H9 (cell line): ENCODE data around the gene RGS13. TPM values are rescaled to one million over a fixed set of nuclear protein-coding genes. Genes with fewer than 3 reads are reported as not detected.

ENCODE experiments used
- DNase-seq: peaks from one replicate; pipeline ENCODE4 v3.0.0-alpha.2; 2017
- H2AFZ ChIP-seq: one replicate; pipeline ENCODE4 v1.6.1; 2013; ENCODE audit warnings: mild to moderate bottlenecking, low read length, control low read depth, moderate library complexity
- H2AK5ac ChIP-seq: 2 replicates; pipeline ENCODE4 v1.6.1; 2013; ENCODE audit warnings: low read length, control low read depth, mixed read lengths; ENCODE audit not compliant: insufficient read length
- H2BK120ac ChIP-seq: one replicate; pipeline ENCODE4 v1.6.1; 2013; ENCODE audit warnings: low read depth, mild to moderate bottlenecking, low read length, control low read depth, inconsistent platforms; ENCODE audit not compliant: poor library complexity, severe bottlenecking
- H2BK12ac ChIP-seq: 2 replicates; pipeline ENCODE4 v1.6.1; 2013; ENCODE audit warnings: low read length, control low read depth, mixed read lengths, low read depth; ENCODE audit not compliant: insufficient read length
- H2BK15ac ChIP-seq: 2 replicates; pipeline ENCODE4 v1.6.1; 2013; ENCODE audit warnings: low read depth, low read length, control low read depth
- H2BK20ac ChIP-seq: one replicate; pipeline ENCODE4 v1.6.1; 2013; ENCODE audit warnings: low read depth, mild to moderate bottlenecking, low read length, control low read depth, inconsistent platforms; ENCODE audit not compliant: poor library complexity, severe bottlenecking
- H2BK5ac ChIP-seq: 2 replicates; pipeline ENCODE4 v1.6.1; 2013; ENCODE audit warnings: low read length, control low read depth, mixed read lengths; ENCODE audit not compliant: insufficient read length
- H3K14ac ChIP-seq: 2 replicates; pipeline ENCODE4 v1.6.1; 2013; ENCODE audit warnings: low read length, control low read depth; ENCODE audit not compliant: insufficient read depth
- H3K18ac ChIP-seq: 2 replicates; pipeline ENCODE4 v1.6.1; 2013; ENCODE audit warnings: low read depth, mild to moderate bottlenecking, mixed read lengths, low read length, control low read depth; ENCODE audit not compliant: insufficient read length
- H3K23ac ChIP-seq: 2 replicates; pipeline ENCODE4 v1.6.1; 2013; ENCODE audit warnings: low read length, control low read depth, mixed read lengths, low read depth; ENCODE audit not compliant: insufficient read length
- H3K23me2 ChIP-seq: 2 replicates; pipeline ENCODE4 v1.6.1; 2013; ENCODE audit warnings: low read depth, mild to moderate bottlenecking, mixed read lengths, low read length, control low read depth; ENCODE audit not compliant: insufficient read length, poor library complexity, severe bottlenecking
- H3K27ac ChIP-seq: 2 replicates; pipeline ENCODE4 v1.5.1; 2013; ENCODE audit warnings: low read length, control low read depth, mixed read lengths, low read depth; ENCODE audit not compliant: insufficient read length
- H3K27me3 ChIP-seq: 2 replicates; pipeline ENCODE4 v1.6.1; 2013; ENCODE audit warnings: low read length, control low read depth, inconsistent platforms; ENCODE audit not compliant: insufficient read depth
- H3K4ac ChIP-seq: 2 replicates; pipeline ENCODE4 v1.6.1; 2013; ENCODE audit warnings: low read depth, mild to moderate bottlenecking, control low read depth, inconsistent platforms, low read length, moderate library complexity
- H3K4me1 ChIP-seq: 2 replicates; pipeline ENCODE4 v1.6.1; 2013; ENCODE audit warnings: low read length, control low read depth, inconsistent platforms; ENCODE audit not compliant: insufficient read depth
- H3K4me2 ChIP-seq: 2 replicates; pipeline ENCODE4 v1.6.1; 2013; ENCODE audit warnings: low read length, control low read depth, mixed read lengths; ENCODE audit not compliant: insufficient read length, insufficient read depth
- H3K56ac ChIP-seq: 2 replicates; pipeline ENCODE4 v1.6.1; 2013; ENCODE audit warnings: low read depth, mild to moderate bottlenecking, mixed read lengths, low read length, control low read depth; ENCODE audit not compliant: insufficient read length
- H3K79me1 ChIP-seq: 2 replicates; pipeline ENCODE4 v1.6.1; 2013; ENCODE audit warnings: low read depth, mild to moderate bottlenecking, moderate library complexity, low read length, control low read depth, inconsistent platforms; ENCODE audit not compliant: insufficient read depth, poor library complexity, severe bottlenecking
- H3K79me2 ChIP-seq: 2 replicates; pipeline ENCODE4 v1.6.1; 2013; ENCODE audit warnings: low read length, control low read depth, inconsistent platforms; ENCODE audit not compliant: insufficient read depth
- H3K9ac ChIP-seq: 2 replicates; pipeline ENCODE4 v1.6.1; 2013; ENCODE audit warnings: low read length, control low read depth, mixed read lengths; ENCODE audit not compliant: insufficient read length; ENCODE audit errors: extremely low read depth
- H3K9me3 ChIP-seq: one replicate; pipeline ENCODE4 v1.6.1; 2013; ENCODE audit warnings: low read depth, low read length, inconsistent platforms; ENCODE audit not compliant: control insufficient read depth
- H3T11ph ChIP-seq: one replicate; pipeline ENCODE4 v1.6.1; 2013; ENCODE audit warnings: mild to moderate bottlenecking, low read length, control low read depth, inconsistent platforms
- H4K20me1 ChIP-seq: one replicate; pipeline ENCODE4 v1.6.1; 2013; ENCODE audit not compliant: control insufficient read depth, insufficient read length, insufficient read depth
- H4K5ac ChIP-seq: 2 replicates; pipeline ENCODE4 v1.6.1; 2013; ENCODE audit warnings: low read depth, mild to moderate bottlenecking, mixed read lengths, low read length, control low read depth; ENCODE audit not compliant: insufficient read length
- H4K8ac ChIP-seq: replicated peaks from 2 replicates; pipeline ENCODE4 v1.6.1; 2013; ENCODE audit warnings: low read length, control low read depth, mixed read lengths, low read depth; ENCODE audit not compliant: insufficient read length
- H4K91ac ChIP-seq: 2 replicates; pipeline ENCODE4 v1.6.1; 2013; ENCODE audit warnings: low read depth, mild to moderate bottlenecking, moderate library complexity, mixed read lengths, low read length, control low read depth; ENCODE audit not compliant: insufficient read length
- H3K27ac Mint-ChIP-seq, 3 experiments: 2 replicates in 2 of 3; 3 replicates in 1 of 3; pipeline ENCODE4 v1.8.0; 2020 to 2021; ENCODE audit warnings: mixed read lengths in 3 of 3, mild to moderate bottlenecking in 1 of 3, moderate library complexity in 1 of 3
- H3K27me3 Mint-ChIP-seq: 2 replicates; pipeline ENCODE4 v1.8.0; 2021; ENCODE audit warnings: low read depth, mild to moderate bottlenecking, moderate library complexity, mixed read lengths
- H3K36me3 Mint-ChIP-seq, 3 experiments: 2 replicates in 2 of 3; 3 replicates in 1 of 3; pipeline ENCODE4 v1.8.0; 2020 to 2021; ENCODE audit warnings: low read depth in 3 of 3, mixed read lengths in 3 of 3; ENCODE audit not compliant: insufficient read depth in 1 of 3
- H3K4me1 Mint-ChIP-seq, 2 experiments: 2 replicates each; pipeline ENCODE4 v1.8.0; 2020; ENCODE audit warnings: mixed read lengths in 2 of 2
- H3K4me3 Mint-ChIP-seq, 2 experiments: 2 replicates in 1 of 2; 3 replicates in 1 of 2; pipeline ENCODE4 v1.8.0; 2020 to 2021; ENCODE audit warnings: mild to moderate bottlenecking in 2 of 2, mixed read lengths in 2 of 2, moderate library complexity in 1 of 2
- H3K9me3 Mint-ChIP-seq, 2 experiments: 2 replicates in 1 of 2; 3 replicates in 1 of 2; pipeline ENCODE4 v1.8.0; 2020; ENCODE audit warnings: mild to moderate bottlenecking in 2 of 2, mixed read lengths in 2 of 2, moderate library complexity in 1 of 2
- WGBS: extraction: QIAGEN DNeasy Blood & Tissue Kit; methylation state at CpG from one replicate; pipeline ENCODE4 v1.1.7; 2013; ENCODE audit warnings: missing lambda C conversion rate, low lambda C conversion rate, mixed read lengths; ENCODE audit not compliant: insufficient read length; ENCODE audit errors: extremely low coverage; 5-methylcytosine and 5-hydroxymethylcytosine counted together
- total RNA-seq: library from RNA; stranded (reverse); gene quantifications from 2 replicates; pipeline ENCODE4 v1.2.1, GENCODE V29; 2021
- TF ChIP-seq, protein P1 (sequence below): fragments of 200-600 bp; sonication (generic); conservative IDR thresholded peaks from 3 replicates; pipeline ENCODE4 v1.8.0; 2021; ENCODE audit warnings: antibody characterized with exemption, mild to moderate bottlenecking

RGS13 gene
- total RNA-seq, 1 experiment from 2014 or later: not detected

DNA sequence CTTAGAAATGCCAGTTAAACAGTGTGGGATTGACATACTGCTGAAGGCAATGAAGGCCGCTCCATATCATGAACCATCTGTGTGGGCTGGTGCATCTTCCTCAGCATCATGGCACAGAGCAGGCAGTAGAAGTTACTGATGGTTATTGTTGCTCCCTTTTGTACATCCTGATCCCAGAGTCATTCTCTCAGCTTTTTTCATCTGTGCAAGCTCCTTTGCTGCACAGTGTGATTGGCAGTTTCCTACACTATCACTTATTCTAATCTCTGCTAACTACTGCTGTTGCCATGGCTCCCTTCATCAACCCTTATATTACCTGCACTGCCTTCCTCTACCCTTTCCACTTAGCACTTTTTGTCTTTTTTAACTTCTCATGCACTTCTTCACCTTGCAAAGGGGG is 16.2 kb downstream of the RGS13 start:
- Histone ChIP-seq H2BK120ac (no peak overlapping the region), H2BK12ac (no peak overlapping the region), H3K79me2 (no peaks in the 10 kb centered on the region), H3K27me3 (no peaks in the 10 kb centered on the region), H3K23me2 (no peaks in the 10 kb centered on the region), H4K20me1 (no peaks in the 10 kb centered on the region), H4K8ac (no peak overlapping the region), H4K91ac (no peak overlapping the region), H3K14ac (no peak overlapping the region), H3K23ac (no peak overlapping the region), H3T11ph (no peak overlapping the region), H2BK5ac (no peak overlapping the region), H2BK20ac (no peak overlapping the region), H3K4me2 (no peak overlapping the region), H3K56ac (no peak overlapping the region), H3K9me3 (no peaks in the 10 kb centered on the region), H3K79me1 (no peaks in the 10 kb centered on the region), H2AK5ac (no peak overlapping the region), H4K5ac (no peak overlapping the region), H2AFZ (no peak overlapping the region), H3K9ac (no peak overlapping the region), H3K4ac (no peak overlapping the region), H2BK15ac (no peak overlapping the region), H3K18ac (no peak overlapping the region), H3K27ac (no peak overlapping the region), H3K4me1 (peaks cover 4% of the 10 kb centered on the region; the same call in 1 of the 2 replicates)
- Mint-ChIP-seq H3K27me3 (no peaks in the 10 kb centered on the region), H3K27ac (no peak overlapping the region), H3K36me3 (no peaks in the 10 kb centered on the region), H3K4me1 (no peaks in the 10 kb centered on the region), H3K9me3 (no peaks in the 10 kb centered on the region), H3K4me3 (no peak overlapping the region)
- no CpG with 5 or more reads among the region's 1 CpG for WGBS
- DNase-seq: no peak
- TF ChIP-seq, protein P1, sequence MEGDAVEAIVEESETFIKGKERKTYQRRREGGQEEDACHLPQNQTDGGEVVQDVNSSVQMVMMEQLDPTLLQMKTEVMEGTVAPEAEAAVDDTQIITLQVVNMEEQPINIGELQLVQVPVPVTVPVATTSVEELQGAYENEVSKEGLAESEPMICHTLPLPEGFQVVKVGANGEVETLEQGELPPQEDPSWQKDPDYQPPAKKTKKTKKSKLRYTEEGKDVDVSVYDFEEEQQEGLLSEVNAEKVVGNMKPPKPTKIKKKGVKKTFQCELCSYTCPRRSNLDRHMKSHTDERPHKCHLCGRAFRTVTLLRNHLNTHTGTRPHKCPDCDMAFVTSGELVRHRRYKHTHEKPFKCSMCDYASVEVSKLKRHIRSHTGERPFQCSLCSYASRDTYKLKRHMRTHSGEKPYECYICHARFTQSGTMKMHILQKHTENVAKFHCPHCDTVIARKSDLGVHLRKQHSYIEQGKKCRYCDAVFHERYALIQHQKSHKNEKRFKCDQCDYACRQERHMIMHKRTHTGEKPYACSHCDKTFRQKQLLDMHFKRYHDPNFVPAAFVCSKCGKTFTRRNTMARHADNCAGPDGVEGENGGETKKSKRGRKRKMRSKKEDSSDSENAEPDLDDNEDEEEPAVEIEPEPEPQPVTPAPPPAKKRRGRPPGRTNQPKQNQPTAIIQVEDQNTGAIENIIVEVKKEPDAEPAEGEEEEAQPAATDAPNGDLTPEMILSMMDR: no peak
